GM12873 (cell line): ENCODE results near the gene CERT1.

Experiments
- TF ChIP-seq, protein P1 (sequence below): IDR thresholded peaks from 2 replicates; pipeline ENCODE4 v1.5.1; 2012; ENCODE audit warnings: low read depth, mild to moderate bottlenecking, moderate library complexity, low read length, control low read depth; ENCODE audit not compliant: insufficient read depth; ENCODE audit errors: missing control alignments

CERT1 gene

DNA sequence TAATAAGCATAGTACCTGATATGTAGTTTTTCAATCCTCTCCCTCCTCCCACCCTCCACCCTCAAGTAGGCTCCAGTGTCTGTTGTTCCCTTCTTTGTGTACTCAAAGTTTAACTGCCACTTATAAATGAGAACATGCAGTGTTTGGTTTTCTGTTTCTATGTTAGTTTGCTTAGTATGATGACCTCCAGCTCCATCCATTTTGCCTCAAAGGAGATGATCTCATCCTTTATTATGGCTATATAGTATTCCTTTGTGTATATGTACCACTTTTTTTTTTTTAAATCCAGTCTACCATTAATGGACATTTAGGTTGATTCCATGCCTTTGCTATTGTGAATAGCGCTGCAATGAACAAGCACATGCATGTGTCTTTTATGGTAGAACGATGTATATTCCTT is 20.8 kb upstream of the CERT1 start:
- TF ChIP-seq, protein P1, sequence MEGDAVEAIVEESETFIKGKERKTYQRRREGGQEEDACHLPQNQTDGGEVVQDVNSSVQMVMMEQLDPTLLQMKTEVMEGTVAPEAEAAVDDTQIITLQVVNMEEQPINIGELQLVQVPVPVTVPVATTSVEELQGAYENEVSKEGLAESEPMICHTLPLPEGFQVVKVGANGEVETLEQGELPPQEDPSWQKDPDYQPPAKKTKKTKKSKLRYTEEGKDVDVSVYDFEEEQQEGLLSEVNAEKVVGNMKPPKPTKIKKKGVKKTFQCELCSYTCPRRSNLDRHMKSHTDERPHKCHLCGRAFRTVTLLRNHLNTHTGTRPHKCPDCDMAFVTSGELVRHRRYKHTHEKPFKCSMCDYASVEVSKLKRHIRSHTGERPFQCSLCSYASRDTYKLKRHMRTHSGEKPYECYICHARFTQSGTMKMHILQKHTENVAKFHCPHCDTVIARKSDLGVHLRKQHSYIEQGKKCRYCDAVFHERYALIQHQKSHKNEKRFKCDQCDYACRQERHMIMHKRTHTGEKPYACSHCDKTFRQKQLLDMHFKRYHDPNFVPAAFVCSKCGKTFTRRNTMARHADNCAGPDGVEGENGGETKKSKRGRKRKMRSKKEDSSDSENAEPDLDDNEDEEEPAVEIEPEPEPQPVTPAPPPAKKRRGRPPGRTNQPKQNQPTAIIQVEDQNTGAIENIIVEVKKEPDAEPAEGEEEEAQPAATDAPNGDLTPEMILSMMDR = no peak

DNA sequence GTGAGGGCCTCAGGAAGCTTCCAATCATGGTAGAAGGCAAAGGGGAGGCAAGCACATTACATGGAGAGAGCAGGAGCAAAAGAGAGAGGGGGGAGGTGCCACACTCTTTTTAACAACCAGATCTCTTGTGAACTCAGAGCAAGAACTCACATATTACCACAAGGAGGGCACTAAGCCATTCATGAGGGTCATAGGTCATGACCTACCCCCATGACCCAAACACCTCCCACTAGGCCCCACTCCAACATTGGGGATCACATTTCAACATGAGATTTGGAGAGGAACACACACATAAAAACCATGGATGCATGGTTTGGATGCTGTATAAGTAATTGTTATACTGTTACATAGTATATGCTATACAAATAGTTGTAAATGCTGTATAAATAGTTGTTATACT is 17.8 kb upstream of the CERT1 start:
- TF ChIP-seq, protein P1 = no peak

DNA sequence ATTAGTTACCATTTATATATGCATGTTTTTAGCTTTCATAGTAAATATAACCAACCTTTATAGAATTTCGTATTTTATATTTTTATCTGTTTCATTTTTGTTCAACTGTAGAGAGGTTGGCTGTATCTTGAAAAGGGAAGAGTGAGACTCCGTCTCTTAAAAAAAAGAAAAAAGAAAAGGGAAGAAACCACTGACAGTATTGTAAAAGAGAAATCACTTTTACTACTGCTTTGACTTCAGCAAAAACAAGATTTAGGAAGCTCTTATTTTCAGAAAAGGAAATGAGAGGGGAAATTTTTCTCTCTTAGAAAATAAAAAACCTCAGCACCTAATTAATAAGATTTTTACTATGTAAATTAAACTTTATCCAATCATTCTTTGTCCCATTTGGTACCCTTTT is 14.6 kb upstream of the CERT1 start:
- TF ChIP-seq, protein P1 = no peak

DNA sequence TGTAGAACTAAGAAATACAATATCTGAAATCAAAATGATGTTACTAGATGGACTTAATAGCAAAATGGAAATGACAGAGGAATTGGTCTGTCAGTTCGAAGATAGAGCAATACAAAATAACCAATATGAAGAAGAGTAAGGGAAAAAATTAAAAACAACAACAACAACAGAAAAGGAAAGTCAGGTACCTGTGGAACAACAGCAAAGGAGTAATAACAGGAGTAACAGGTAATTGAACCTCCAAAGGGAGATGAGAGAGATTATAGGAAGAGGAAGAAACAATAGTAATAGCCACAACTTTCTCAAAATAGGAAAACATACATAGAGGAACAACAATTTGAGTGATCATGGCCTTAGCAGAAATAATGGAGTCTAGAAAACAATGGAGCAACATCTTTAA is 13.9 kb upstream of the CERT1 start:
- TF ChIP-seq, protein P1 = no peak

DNA sequence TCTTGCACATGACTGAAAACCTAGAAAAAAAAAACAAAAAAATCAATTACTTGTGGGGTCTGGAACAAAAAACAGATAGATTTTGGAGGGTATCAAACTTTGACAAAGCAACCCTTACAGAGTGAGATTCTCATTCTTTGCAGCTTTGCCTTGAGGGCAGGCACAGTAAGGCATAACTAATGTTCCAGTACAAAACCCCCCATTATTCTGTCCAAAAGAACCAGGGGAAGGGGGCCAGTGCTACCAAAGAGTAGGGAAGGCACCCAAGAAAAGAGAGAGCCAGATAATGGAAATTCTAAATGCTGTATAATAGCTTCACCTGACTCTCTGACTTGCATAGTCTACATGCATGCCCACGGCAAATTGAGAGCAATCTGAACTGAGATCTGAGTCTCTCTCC is 13.2 kb upstream of the CERT1 start:
- TF ChIP-seq, protein P1 = no peak

DNA sequence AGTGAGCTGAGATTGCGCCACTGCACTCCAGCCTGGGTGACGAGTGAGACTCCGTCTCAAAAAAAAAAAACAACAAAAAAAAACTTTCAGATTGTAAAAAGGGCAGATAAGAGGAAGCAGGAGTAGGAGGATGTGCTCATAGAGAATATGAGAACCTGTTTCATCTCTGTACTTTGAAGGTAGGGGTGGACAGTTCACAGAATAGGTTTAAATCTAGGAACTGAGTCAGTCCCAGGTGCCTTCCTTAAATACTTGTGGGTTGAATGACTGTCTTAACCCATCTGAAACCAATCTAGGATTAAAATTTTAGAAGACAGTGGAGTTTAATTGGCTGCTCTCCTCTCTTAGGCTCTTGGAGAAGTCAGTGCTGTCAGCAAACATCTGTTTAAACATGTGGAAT is 12.6 kb upstream of the CERT1 start:
- TF ChIP-seq, protein P1 = no peak

DNA sequence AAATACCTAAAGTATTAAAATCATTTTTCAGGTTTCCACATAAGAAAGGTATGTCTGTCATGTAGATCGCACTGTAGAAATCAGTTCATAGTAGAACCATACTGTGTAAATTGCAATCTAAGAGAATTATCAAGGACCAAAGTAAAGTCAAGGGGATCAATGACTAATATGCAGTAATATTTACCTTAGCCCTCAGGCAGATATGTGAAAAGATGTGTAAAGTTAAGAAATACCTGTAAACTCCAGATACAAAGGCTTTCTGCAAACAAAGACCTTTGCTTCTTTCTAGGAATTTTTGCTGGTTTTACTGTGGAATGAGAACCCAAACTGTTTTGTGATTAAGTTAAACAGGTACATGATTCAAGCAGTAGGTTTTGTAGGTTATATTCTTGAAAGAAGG is 11.8 kb upstream of the CERT1 start:
- TF ChIP-seq, protein P1 = no peak
